Gastroesophageal sphincter (tissue), 2 donors: ENCODE measurements around the gene ST6GALNAC3.

Experiments
- EP300 ChIP-seq: sonication (generic); formaldehyde crosslinking; IDR thresholded peaks from one replicate; pipeline ENCODE4 v1.6.1; 2017; ENCODE audit warnings: antibody characterized with exemption, mild to moderate bottlenecking
- POLR2AphosphoS5 ChIP-seq: sonication (generic); formaldehyde crosslinking; IDR thresholded peaks from one replicate; pipeline ENCODE4 v1.6.1; 2017; ENCODE audit warnings: antibody characterized with exemption

DNA sequence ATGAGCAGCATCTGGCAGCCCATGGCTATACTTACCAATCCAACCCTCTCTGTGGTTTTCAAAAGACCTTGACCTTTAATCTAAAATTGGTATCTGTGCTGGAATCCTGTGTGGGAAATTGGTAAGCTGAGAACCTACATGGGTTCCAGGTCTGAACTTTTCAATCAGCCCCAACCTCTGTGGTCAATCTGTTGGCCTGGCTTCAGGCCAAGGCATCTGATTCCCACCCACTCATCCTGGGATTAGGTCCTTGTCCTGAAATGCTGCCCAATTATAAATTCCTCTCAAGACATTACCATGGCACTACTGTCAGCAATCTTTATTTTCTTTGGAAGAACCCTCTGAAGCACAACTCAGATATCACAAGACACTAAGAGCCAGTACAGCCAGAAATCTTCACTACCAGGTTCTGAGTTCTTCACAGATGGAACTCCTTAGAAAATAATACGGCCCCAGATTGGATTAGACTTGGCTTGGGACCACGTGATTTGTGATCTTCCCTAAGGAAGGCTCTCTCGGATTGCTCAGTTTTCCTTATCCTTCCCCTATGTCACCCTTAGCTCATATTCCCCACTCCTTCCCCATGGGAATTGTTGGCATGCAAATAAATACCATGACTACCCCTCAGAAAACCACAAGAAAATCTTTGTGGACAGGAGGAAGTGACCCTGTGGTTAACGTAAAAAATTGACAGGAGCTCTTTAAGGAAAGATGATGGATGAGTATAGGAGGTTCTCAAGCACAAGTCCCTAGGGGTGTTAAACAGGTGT, 584.8 kb downstream of the ST6GALNAC3 start:
- no peak for TF ChIP-seq EP300
- no peak for TF ChIP-seq POLR2AphosphoS5
